Measurements from ENCODE around the gene PCSK6. TPM values are rescaled to one million over a fixed set of nuclear protein-coding genes. Genes with fewer than 3 reads are reported as not detected.

PCSK6 gene
- total RNA-seq, 1 experiment from 2014 or later, result 2.9 TPM

- TF ChIP-seq ZNF532 (CRISPR knock-in tag; IDR thresholded peaks at IDR 0.05; ENCODE audit: borderline replicate concordance), result no peak
- no peak for TF ChIP-seq E2F5 (CRISPR knock-in tag; IDR thresholded peaks at IDR 0.05)
- TF ChIP-seq ESRRA (CRISPR knock-in tag; IDR thresholded peaks at IDR 0.05; ENCODE audit: borderline replicate concordance), result no peak
- no peak for TF ChIP-seq FOXJ3 (CRISPR knock-in tag; IDR thresholded peaks at IDR 0.05; ENCODE audit: borderline replicate concordance)
Measured at GRCh38 chr15:101447561-101448071, 41.9 kb downstream of the PCSK6 start (continued).

GRCh38 chr15:101447168-101447533 is 42.4 kb downstream of the PCSK6 start:
- Mint-ChIP-seq H3K36me3 (no peaks in the 10 kb centered on the region), H3K4me1 (no peaks in the 10 kb centered on the region), H3K9me3 (0 out of 2 replicates have a peak, but pooled peaks cover 4% of the 10 kb centered on the region), H3K27me3 (ENCODE audit: low read depth) (no peaks in the 10 kb centered on the region), H3K4me3 (no peak overlapping the region), H3K27ac (no peak overlapping the region)
- ChIA-PET CTCF (no interaction called here), POLR2A (no interaction called here)
- DNase-seq (ENCODE audit: low spot score) (no peak), ATAC-seq (no peak)
- TF ChIP-seq ZNF532 (CRISPR knock-in tag; IDR thresholded peaks at IDR 0.05; ENCODE audit: borderline replicate concordance) (no peak), PRRX2 (CRISPR knock-in tag; IDR thresholded peaks at IDR 0.05) (no peak), SMAD4 (CRISPR knock-in tag; IDR thresholded peaks at IDR 0.05) (no peak), NFE2L1 (CRISPR knock-in tag; IDR thresholded peaks at IDR 0.05) (no peak), TCF7 (CRISPR knock-in tag; IDR thresholded peaks at IDR 0.05; ENCODE audit: low read depth) (no peak), CTCF (IDR thresholded peaks at IDR 0.05) (no peak), PREB (CRISPR knock-in tag; IDR thresholded peaks at IDR 0.05; ENCODE audit: borderline replicate concordance) (no peak), ZNF425 (CRISPR knock-in tag; conservative IDR thresholded peaks at IDR 0.05) (no peak), ZNF121 (CRISPR knock-in tag; IDR thresholded peaks at IDR 0.05) (no peak), GTF2I (CRISPR knock-in tag; conservative IDR thresholded peaks at IDR 0.05) (no peak), FOXJ3 (CRISPR knock-in tag; IDR thresholded peaks at IDR 0.05; ENCODE audit: borderline replicate concordance) (no peak), NR3C1 (CRISPR knock-in tag; conservative IDR thresholded peaks at IDR 0.05; ENCODE audit: low read depth) (no peak), ATF1 (CRISPR knock-in tag; IDR thresholded peaks at IDR 0.05) (no peak), GRHL2 (CRISPR knock-in tag; IDR thresholded peaks at IDR 0.05; ENCODE audit: insufficient replicate concordance, severe bottlenecking) (no peak), ATF2 (CRISPR knock-in tag; IDR thresholded peaks at IDR 0.05; ENCODE audit: borderline replicate concordance, low read depth) (no peak), ELF4 (CRISPR knock-in tag; IDR thresholded peaks at IDR 0.05; ENCODE audit: low read depth) (no peak), MYBL2 (CRISPR knock-in tag; IDR thresholded peaks at IDR 0.05) (no peak), NR2C2 (CRISPR knock-in tag; IDR thresholded peaks at IDR 0.05) (no peak)
